HFF-Myc (cell line): Measurements from ENCODE around the gene DOK1.

Experiments used
- DNase-seq: peaks from one replicate; pipeline ENCODE4 v3.0.0-alpha.2; 2011; ENCODE audit warnings: low read depth; ENCODE audit errors: extremely low read depth
- H3K4me3 ChIP-seq: replicated peaks from 2 replicates; pipeline ENCODE4 v1.5.1; 2011; ENCODE audit warnings: low read depth, mild to moderate bottlenecking, control low read depth, low read length
- TF ChIP-seq, protein P1 (sequence below): IDR thresholded peaks from 2 replicates; pipeline ENCODE4 v1.5.1; 2012; ENCODE audit warnings: mild to moderate bottlenecking, low read depth, low read length, control low read depth; ENCODE audit errors: missing control alignments

DOK1 gene

DNA sequence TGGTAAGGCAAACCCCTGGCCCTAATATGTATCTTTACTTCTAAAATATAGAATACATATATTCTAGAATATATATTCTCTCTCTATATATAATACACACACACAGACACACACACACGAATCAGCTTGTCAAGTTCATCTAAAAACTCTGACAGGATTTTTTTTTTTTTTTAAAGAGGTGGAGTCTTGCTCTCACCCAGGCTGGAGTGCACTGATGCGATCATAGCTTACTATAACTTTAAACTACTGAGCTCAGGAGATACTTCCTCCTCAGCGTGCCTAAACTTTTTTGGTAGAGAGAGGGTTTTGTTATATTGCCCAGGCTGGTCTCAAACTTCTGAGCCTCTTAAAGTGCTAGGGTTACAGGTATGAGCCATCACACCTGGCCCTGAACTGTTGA is 45.2 kb downstream of the DOK1 start:
- H3K4me3 ChIP-seq = no peak overlapping the region
- TF ChIP-seq, protein P1, sequence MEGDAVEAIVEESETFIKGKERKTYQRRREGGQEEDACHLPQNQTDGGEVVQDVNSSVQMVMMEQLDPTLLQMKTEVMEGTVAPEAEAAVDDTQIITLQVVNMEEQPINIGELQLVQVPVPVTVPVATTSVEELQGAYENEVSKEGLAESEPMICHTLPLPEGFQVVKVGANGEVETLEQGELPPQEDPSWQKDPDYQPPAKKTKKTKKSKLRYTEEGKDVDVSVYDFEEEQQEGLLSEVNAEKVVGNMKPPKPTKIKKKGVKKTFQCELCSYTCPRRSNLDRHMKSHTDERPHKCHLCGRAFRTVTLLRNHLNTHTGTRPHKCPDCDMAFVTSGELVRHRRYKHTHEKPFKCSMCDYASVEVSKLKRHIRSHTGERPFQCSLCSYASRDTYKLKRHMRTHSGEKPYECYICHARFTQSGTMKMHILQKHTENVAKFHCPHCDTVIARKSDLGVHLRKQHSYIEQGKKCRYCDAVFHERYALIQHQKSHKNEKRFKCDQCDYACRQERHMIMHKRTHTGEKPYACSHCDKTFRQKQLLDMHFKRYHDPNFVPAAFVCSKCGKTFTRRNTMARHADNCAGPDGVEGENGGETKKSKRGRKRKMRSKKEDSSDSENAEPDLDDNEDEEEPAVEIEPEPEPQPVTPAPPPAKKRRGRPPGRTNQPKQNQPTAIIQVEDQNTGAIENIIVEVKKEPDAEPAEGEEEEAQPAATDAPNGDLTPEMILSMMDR = no peak
- DNase-seq = no peak

DNA sequence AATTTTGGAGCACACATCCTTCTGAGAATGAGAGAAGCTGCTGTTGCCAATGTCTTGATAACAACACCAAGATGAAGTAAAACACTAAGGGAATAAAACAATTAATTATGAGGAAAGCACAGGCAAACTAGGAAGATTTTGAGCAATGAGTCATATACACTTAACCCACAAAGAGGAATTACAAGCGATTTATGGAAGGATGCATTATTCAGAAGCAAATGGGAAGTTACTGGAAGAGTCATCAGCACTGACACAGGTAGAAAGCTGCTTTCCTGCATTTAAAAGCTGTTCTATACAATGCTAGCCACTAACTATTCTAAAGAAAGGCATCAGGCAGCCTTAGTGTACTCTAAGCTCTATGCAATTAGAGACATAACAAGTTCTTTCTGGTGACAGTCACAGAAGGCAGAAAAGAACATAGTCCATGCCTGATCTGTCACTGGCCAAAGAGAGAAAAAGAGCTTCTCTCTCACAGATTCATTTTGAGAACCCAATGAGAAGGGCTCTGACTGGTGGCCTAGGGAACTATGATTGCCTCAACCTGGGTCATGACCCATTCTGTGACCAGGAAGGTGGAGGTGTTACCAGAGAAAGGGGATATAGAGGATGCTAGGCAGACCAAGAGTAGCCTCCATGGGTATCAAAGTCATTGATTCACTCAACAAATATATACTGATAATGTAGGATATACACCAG is 48.2 kb downstream of the DOK1 start:
- TF ChIP-seq, protein P1 = no peak
- H3K4me3 ChIP-seq = no peak overlapping the region
- DNase-seq = peak; percentile 31

- TF ChIP-seq, protein P1 = no peak
- no peak for DNase-seq
- H3K4me3 ChIP-seq = no peak overlapping the region
Observed at GRCh38 chr2:74603282-74604000, 48.9 kb downstream of the DOK1 start.

GRCh38 chr2:74606927-74607326 is 52.4 kb downstream of the DOK1 start:
- no peak overlapping the region for H3K4me3 ChIP-seq
- TF ChIP-seq, protein P1 = no peak
- DNase-seq = no peak
